HepG2 (cell line): ENCODE data around the gene TBX3. TPM values are rescaled to one million over a fixed set of nuclear protein-coding genes. Genes with fewer than 3 reads are reported as not detected.
A peak's percentile ranks its signal among the peaks of the same experiment; 100 is the strongest.

ENCODE experiments used
- AKAP8 ChIP-seq: sonication (generic); formaldehyde crosslinking; IDR thresholded peaks from 2 replicates; pipeline ENCODE4 v1.5.1; 2020; ENCODE audit warnings: mild to moderate bottlenecking, missing genetic modification reagents
- CBFB ChIP-seq: sonication (generic); formaldehyde crosslinking; IDR thresholded peaks from 2 replicates; pipeline ENCODE4 v1.4.0; 2020; ENCODE audit warnings: missing genetic modification reagents
- CHD2 ChIP-seq: IDR thresholded peaks from 2 replicates; pipeline ENCODE4 v1.6.1; 2011; ENCODE audit warnings: low read depth, low read length, improper control_type of control experiment
- HDAC2 ChIP-seq: sonication (generic); formaldehyde crosslinking; IDR thresholded peaks from 2 replicates; pipeline ENCODE4 v1.4.0; 2020; ENCODE audit warnings: missing genetic modification reagents
- HNF4G ChIP-seq, 2 experiments: sonication (generic) in 1 of 2; formaldehyde crosslinking in 1 of 2; IDR thresholded peaks; 2 replicates each; pipeline versions ENCODE4 v1.4.0 to v1.6.1; 2011 to 2020; ENCODE audit warnings: borderline replicate concordance in 2 of 2, low read depth in 2 of 2, mild to moderate bottlenecking in 2 of 2, low read length in 1 of 2, missing genetic modification reagents in 1 of 2, moderate library complexity in 1 of 2
- HNRNPH1 ChIP-seq: fragments of 200-400 bp; formaldehyde crosslinking; optimal IDR thresholded peaks from 2 replicates; pipeline ENCODE3; 2017; ENCODE audit warnings: mild to moderate bottlenecking, low read depth, low read length
- IKZF4 ChIP-seq: sonication (generic); formaldehyde crosslinking; IDR thresholded peaks from 2 replicates; pipeline ENCODE4 v1.5.1; 2020; ENCODE audit warnings: borderline replicate concordance, mild to moderate bottlenecking, low read depth, missing genetic modification reagents; ENCODE audit errors: not compliant biosample characterization
- JUN ChIP-seq: sonication (generic); formaldehyde crosslinking; IDR thresholded peaks from 2 replicates; pipeline ENCODE4 v1.4.0; 2020; ENCODE audit warnings: mild to moderate bottlenecking, missing genetic modification reagents
- MAFK ChIP-seq, 2 experiments: IDR thresholded peaks in 1 of 2; conservative IDR thresholded peaks in 1 of 2; 2 replicates each; pipeline ENCODE4 v1.6.1; 2011; ENCODE audit warnings: improper control_type of control experiment in 2 of 2, low read length in 2 of 2
- MEF2D ChIP-seq: sonication (generic); formaldehyde crosslinking; IDR thresholded peaks from 2 replicates; pipeline ENCODE4 v1.5.1; 2020; ENCODE audit warnings: mild to moderate bottlenecking, missing genetic modification reagents
- MTA3 ChIP-seq: sonication (generic); formaldehyde crosslinking; IDR thresholded peaks from 2 replicates; pipeline ENCODE4 v1.4.0; 2020; ENCODE audit warnings: missing genetic modification reagents
- NFE2L1 ChIP-seq: sonication (generic); formaldehyde crosslinking; IDR thresholded peaks from 2 replicates; pipeline ENCODE4 v1.4.0; 2020; ENCODE audit warnings: missing genetic modification reagents, mild to moderate bottlenecking, borderline replicate concordance
- SALL1 ChIP-seq: sonication (generic); formaldehyde crosslinking; IDR thresholded peaks from 2 replicates; pipeline ENCODE4 v1.8.0; 2022; ENCODE audit warnings: mild to moderate bottlenecking, missing genetic modification reagents
- SNRNP70 ChIP-seq: fragments of 200-400 bp; formaldehyde crosslinking; IDR thresholded peaks from 2 replicates; pipeline ENCODE4 v1.6.1; 2017; ENCODE audit warnings: mild to moderate bottlenecking, low read depth, low read length, moderate library complexity
- SOX5 ChIP-seq: IDR thresholded peaks from 2 replicates; pipeline ENCODE4 v1.6.1; 2016; ENCODE audit warnings: borderline replicate concordance
- SUZ12 ChIP-seq: fragments of 150-350 bp; IDR thresholded peaks from 2 replicates; pipeline ENCODE4 v1.6.1; 2014; ENCODE audit warnings: low read depth, low read length
- TAF1 ChIP-seq: sonication (generic); formaldehyde crosslinking; IDR thresholded peaks from 2 replicates; pipeline ENCODE4 v1.4.0; 2020; ENCODE audit warnings: missing genetic modification reagents
- TEAD3 ChIP-seq: optimal IDR thresholded peaks from 2 replicates; pipeline ENCODE3; 2016; ENCODE audit warnings: borderline replicate concordance
- TSC22D2 ChIP-seq: sonication (generic); formaldehyde crosslinking; IDR thresholded peaks from 2 replicates; pipeline ENCODE4 v1.5.1; 2020; ENCODE audit warnings: missing genetic modification reagents, mild to moderate bottlenecking, borderline replicate concordance
- ZMYM2 ChIP-seq: sonication (generic); formaldehyde crosslinking; IDR thresholded peaks from 2 replicates; pipeline ENCODE4 v1.8.0; 2022; ENCODE audit warnings: mild to moderate bottlenecking, missing genetic modification reagents
- ZNF326 ChIP-seq: sonication (generic); formaldehyde crosslinking; IDR thresholded peaks from 2 replicates; pipeline ENCODE4 v1.4.0; 2020; ENCODE audit warnings: missing genetic modification reagents, borderline replicate concordance
- ZNF552 ChIP-seq: sonication (generic); formaldehyde crosslinking; IDR thresholded peaks from 2 replicates; pipeline ENCODE4 v1.9.0; 2022; ENCODE audit warnings: missing genetic modification reagents, mild to moderate bottlenecking, borderline replicate concordance
- ZNF614 ChIP-seq: IDR thresholded peaks from 2 replicates; pipeline ENCODE4 v1.6.1; 2018; ENCODE audit warnings: missing biosample characterization, missing genetic modification reagents, inconsistent platforms, borderline replicate concordance
- ZNF780A ChIP-seq: sonication (generic); formaldehyde crosslinking; IDR thresholded peaks from 2 replicates; pipeline ENCODE4 v1.8.0; 2022; ENCODE audit warnings: mild to moderate bottlenecking, missing genetic modification reagents, moderate library complexity
- polyA plus RNA-seq, 8 experiments: library from polyadenylated mRNA; depleted of rRNA in 3 of 8; stranded (reverse) in 7 of 8; unstranded in 1 of 8; fragments of >200 nt; fragmentation: Illumina TruSeq in 4 of 8; extraction: Trizol in 4 of 8; gene quantifications; 2 replicates each; pipeline versions ENCODE4 v1.2.1 to v1.2.3, GENCODE V29; 2011 to 2016; ENCODE audit warnings: low read depth in 4 of 8, missing spikeins in 1 of 8, mixed read lengths in 1 of 8; ENCODE audit not compliant: insufficient read depth in 1 of 8
- total RNA-seq, 5 experiments: library from RNA; depleted of rRNA; stranded (reverse); fragments of >200 nt; fragmentation: Illumina TruSeq; extraction: Trizol; gene quantifications; 2 replicates each; pipeline ENCODE4 v1.2.3, GENCODE V29; 2016; ENCODE audit warnings: low read depth in 1 of 5
- TF ChIP-seq, protein P1 (sequence below): sonication (generic); formaldehyde crosslinking; IDR thresholded peaks from 2 replicates; pipeline ENCODE4 v1.4.0; 2020; ENCODE audit warnings: low read depth, mild to moderate bottlenecking, missing genetic modification reagents
- TF ChIP-seq, protein P2 (sequence below): sonication (generic); formaldehyde crosslinking; IDR thresholded peaks from 2 replicates; pipeline ENCODE4 v1.5.0; 2020; ENCODE audit warnings: mild to moderate bottlenecking, missing genetic modification reagents, moderate library complexity
- TF ChIP-seq, protein P3 (sequence below): IDR thresholded peaks from 2 replicates; pipeline ENCODE4 v1.6.1; 2016

The TBX3 gene
- total and polyA plus RNA-seq, 2 of the 13 experiments (the other 11 are each of a cell fraction or from before 2014, with no cell fraction given) = 27.1 to 42.4 TPM

DNA sequence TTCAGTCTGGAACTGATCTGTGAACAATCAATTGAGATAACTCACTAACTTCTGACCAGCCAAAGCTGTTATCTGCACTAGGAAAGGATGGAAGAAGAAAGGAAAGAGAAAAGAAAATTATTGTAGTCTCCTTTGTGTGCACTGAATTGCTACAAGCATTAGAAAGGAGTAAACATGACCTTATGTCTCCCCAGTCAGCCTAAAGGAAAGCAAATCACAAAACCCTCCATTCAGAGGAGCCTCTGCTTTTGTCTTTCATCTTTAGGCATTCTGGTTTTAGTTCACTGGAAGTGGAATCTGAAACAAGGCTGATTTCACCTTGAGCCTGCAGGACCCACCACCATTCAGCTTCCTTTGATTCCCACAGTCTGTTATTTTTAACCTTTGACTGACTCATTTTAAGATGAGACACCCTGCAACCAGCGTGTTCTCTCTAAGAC, 26.0 kb downstream of the TBX3 start (continued):
- no peak for TF ChIP-seq CHD2
- TF ChIP-seq SALL1 (CRISPR knock-in tag) = peak; percentile 10; the same call in 1 of the 2 replicates
- TF ChIP-seq MAFK (conservative IDR thresholded peaks at IDR 0.05 in 1 of 2, IDR thresholded peaks at IDR 0.05 in 1 of 2; ENCODE audit: low read length in 2 of 2) = no peak
- TF ChIP-seq JUN (CRISPR knock-in tag) = no peak
- no peak for TF ChIP-seq ZNF780A (CRISPR knock-in tag)
- TF ChIP-seq NFE2L1 = no peak
- TF ChIP-seq TEAD3 (CRISPR knock-in tag) = peak; percentile 49
- TF ChIP-seq TSC22D2 (CRISPR knock-in tag) = no peak
- no peak for TF ChIP-seq AKAP8 (CRISPR knock-in tag)
- TF ChIP-seq HNRNPH1 = no peak
- no peak for TF ChIP-seq CBFB (CRISPR knock-in tag)
- TF ChIP-seq ZNF552 (CRISPR knock-in tag) = no peak
- 0 out of 2 replicates have a peak, but pooled peaks have one; percentile 1 for TF ChIP-seq TAF1 (CRISPR knock-in tag)
- peak; percentile 95 for TF ChIP-seq SOX5
- TF ChIP-seq MTA3 = no peak
- TF ChIP-seq SNRNP70 = no peak
- TF ChIP-seq, protein P1, sequence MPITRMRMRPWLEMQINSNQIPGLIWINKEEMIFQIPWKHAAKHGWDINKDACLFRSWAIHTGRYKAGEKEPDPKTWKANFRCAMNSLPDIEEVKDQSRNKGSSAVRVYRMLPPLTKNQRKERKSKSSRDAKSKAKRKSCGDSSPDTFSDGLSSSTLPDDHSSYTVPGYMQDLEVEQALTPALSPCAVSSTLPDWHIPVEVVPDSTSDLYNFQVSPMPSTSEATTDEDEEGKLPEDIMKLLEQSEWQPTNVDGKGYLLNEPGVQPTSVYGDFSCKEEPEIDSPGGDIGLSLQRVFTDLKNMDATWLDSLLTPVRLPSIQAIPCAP (CRISPR knock-in tag) = no peak
- no peak for TF ChIP-seq ZNF326 (CRISPR knock-in tag)
- no peak for TF ChIP-seq MEF2D
- peak; percentile 37; the same call in 1 of the 2 replicates for TF ChIP-seq HNF4G (IDR thresholded peaks at IDR 0.05; ENCODE audit: borderline replicate concordance, low read depth, low read length)
- no peak for TF ChIP-seq HNF4G (CRISPR knock-in tag; IDR thresholded peaks at IDR 0.05; ENCODE audit: borderline replicate concordance, low read depth)
- 0 out of 2 replicates have a peak, but pooled peaks have one; percentile 55 for TF ChIP-seq HDAC2 (CRISPR knock-in tag)
- TF ChIP-seq, protein P2, sequence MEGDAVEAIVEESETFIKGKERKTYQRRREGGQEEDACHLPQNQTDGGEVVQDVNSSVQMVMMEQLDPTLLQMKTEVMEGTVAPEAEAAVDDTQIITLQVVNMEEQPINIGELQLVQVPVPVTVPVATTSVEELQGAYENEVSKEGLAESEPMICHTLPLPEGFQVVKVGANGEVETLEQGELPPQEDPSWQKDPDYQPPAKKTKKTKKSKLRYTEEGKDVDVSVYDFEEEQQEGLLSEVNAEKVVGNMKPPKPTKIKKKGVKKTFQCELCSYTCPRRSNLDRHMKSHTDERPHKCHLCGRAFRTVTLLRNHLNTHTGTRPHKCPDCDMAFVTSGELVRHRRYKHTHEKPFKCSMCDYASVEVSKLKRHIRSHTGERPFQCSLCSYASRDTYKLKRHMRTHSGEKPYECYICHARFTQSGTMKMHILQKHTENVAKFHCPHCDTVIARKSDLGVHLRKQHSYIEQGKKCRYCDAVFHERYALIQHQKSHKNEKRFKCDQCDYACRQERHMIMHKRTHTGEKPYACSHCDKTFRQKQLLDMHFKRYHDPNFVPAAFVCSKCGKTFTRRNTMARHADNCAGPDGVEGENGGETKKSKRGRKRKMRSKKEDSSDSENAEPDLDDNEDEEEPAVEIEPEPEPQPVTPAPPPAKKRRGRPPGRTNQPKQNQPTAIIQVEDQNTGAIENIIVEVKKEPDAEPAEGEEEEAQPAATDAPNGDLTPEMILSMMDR = no peak
- TF ChIP-seq SUZ12 = no peak
- TF ChIP-seq, protein P3, sequence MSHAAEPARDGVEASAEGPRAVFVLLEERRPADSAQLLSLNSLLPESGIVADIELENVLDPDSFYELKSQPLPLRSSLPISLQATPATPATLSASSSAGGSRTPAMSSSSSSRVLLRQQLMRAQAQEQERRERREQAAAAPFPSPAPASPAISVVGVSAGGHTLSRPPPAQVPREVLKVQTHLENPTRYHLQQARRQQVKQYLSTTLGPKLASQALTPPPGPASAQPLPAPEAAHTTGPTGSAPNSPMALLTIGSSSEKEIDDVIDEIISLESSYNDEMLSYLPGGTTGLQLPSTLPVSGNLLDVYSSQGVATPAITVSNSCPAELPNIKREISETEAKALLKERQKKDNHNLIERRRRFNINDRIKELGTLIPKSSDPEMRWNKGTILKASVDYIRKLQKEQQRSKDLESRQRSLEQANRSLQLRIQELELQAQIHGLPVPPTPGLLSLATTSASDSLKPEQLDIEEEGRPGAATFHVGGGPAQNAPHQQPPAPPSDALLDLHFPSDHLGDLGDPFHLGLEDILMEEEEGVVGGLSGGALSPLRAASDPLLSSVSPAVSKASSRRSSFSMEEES (CRISPR knock-in tag) = peak; percentile 43; the same call in 1 of the 2 replicates
- no peak for TF ChIP-seq IKZF4 (CRISPR knock-in tag)
- TF ChIP-seq ZMYM2 (CRISPR knock-in tag) = no peak
- no peak for TF ChIP-seq ZNF614
